GM12874 (cell line): ENCODE measurements around the gene SLC7A14.

ENCODE experiments used
- TF ChIP-seq, protein P1 (sequence below): IDR thresholded peaks from 2 replicates; pipeline ENCODE4 v1.5.1; 2011; ENCODE audit warnings: low read depth, mild to moderate bottlenecking, control low read depth, low read length, moderate library complexity; ENCODE audit not compliant: insufficient read depth

The SLC7A14 gene

DNA sequence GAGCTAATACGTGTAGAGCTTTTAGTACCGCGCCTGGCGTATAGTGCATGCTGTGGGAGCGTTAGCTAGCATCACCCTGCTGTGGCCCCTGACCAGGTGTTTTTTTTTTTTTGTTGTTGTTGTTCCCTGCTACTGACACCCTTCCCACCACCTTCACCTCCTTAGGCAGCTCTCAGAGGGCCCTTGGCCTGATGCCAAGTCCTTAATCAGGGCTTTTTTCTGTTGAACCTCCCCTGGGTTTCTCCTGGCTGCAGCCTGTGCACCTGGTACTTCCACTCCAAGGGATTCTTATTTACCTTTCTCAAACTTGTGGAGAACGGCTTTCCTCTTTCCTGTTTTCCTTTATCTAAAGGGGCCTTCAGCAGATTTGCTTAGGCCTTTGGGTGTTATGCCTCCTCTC lies 53.3 kb downstream of the SLC7A14 start:
- TF ChIP-seq, protein P1, sequence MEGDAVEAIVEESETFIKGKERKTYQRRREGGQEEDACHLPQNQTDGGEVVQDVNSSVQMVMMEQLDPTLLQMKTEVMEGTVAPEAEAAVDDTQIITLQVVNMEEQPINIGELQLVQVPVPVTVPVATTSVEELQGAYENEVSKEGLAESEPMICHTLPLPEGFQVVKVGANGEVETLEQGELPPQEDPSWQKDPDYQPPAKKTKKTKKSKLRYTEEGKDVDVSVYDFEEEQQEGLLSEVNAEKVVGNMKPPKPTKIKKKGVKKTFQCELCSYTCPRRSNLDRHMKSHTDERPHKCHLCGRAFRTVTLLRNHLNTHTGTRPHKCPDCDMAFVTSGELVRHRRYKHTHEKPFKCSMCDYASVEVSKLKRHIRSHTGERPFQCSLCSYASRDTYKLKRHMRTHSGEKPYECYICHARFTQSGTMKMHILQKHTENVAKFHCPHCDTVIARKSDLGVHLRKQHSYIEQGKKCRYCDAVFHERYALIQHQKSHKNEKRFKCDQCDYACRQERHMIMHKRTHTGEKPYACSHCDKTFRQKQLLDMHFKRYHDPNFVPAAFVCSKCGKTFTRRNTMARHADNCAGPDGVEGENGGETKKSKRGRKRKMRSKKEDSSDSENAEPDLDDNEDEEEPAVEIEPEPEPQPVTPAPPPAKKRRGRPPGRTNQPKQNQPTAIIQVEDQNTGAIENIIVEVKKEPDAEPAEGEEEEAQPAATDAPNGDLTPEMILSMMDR = no peak

DNA sequence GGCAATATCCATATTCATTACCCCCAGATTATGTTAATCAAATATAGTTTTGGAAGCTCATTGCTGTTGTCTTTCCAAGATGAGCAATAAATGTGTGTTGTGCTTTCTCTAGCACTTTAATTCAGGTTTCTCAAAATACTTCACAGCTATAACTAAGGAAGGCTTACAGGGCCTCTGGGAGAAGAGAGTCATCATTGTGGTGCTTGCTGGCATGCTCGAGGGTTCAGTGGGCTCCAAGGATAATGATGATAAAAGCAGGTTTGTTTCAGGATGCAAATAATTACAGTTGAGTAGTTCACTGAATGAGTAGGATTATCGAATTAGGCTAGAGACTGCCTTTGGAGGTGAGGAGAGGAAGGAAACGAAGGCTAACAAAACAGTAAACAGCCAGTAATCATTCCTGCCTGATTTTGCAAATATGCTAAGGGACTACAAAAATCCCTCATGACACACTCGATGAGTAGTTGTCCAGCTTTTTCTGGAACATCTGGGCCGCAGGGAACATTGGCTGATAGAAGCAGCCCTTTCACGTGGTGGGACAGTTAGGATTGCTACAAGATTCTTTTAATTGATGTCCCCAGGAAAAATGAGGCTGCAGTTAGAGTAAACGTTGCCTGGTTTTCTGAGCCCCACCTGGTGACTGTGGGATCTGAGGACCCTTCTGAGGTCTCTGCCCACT lies 54.1 kb downstream of the SLC7A14 start:
- TF ChIP-seq, protein P1 = no peak

DNA sequence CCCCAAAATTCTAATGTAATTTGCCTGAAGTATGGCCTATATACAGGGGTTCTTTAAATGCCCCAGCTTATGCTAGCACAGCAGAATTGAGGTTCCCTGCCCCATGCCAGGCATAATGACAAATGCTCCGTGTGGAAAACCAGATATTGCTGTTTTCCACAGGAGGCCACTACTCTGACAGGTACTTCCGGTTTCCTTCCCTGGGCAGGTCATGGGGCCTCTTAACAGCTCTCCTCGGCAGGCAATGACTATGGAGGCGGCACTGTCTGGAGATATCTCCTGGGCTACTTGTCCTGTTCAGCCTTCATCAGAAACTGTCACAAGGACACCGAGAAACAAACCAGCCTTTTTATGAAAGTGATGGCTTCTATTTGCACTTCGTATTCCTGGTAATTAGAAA lies 54.8 kb downstream of the SLC7A14 start:
- TF ChIP-seq, protein P1 = no peak

DNA sequence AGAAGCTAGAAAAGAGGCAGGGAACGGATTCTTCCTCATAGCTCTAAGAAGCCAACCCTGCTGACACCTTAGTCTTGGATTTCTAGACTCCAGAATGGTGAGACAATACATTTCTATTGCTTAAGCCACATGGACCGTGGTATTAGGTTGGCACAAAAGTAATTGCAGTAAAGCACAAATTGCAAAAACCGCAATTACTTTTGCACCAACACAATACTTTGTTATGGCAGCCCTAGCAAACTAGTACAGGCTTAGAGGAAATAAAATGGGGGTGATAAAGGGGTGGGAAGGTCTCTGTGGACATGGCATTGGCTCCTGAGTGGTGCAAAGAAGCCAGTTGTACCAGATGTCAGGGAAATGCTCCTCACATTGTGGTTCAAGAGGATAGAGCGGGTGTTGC lies 56.0 kb downstream of the SLC7A14 start:
- TF ChIP-seq, protein P1 = no peak

DNA sequence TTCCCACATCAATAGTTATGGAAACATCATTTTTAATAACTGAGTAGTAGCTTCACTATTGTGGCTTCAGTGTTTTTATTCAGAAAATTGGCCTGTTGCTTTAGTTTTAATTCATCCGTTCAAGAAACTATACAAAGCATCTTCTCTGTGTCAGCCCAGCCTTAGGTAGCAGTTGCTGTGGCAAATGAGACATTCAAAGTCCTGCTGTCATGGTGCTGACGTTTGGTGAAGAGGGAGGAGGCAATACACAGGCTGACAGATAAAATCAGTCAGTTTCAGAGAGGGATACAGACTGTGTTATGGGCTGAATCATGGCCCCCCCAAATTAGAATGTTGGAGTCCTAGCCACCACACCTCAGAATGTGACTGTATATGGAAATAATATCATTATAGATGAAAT lies 56.5 kb downstream of the SLC7A14 start:
- TF ChIP-seq, protein P1 = no peak

DNA sequence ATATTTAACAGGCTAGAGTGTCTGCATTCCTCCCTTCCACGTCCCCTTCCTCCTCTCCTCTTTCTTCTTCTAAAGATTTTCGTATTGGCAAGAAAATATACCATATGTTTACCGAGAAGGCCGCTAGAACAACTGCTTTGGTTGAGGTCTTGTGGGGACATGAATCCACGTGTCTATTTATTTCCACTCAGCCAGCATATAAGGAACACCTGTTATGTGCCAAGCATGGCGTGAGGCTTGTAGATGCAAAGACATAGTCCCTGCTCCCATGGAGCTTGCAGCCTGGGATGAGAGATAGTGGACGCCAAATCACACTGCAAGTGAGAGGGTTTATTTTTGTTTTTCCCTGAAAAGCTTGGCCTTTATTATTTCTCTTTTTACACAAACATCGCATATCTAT lies 57.1 kb downstream of the SLC7A14 start:
- TF ChIP-seq, protein P1 = no peak

DNA sequence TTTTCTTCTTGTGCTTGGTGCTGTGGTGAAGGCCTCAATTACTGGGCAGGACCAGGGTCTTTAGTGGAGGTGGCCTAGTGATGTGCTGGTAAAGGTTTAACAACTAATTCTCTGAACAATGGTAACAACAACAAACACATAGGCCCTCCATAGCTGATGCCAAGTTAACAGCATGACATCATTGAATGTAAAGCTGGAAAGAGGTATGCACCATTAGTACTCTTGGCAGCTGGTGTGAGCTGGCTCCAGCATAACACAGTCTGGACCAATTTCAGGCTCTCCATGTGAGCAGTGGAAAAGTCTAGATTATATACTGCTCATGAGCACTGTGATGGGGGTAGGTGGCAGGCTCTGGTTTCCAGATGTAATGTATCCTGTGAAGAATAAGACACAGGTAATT lies 61.8 kb downstream of the SLC7A14 start:
- TF ChIP-seq, protein P1 = no peak
